H9 (cell line): ENCODE data around the gene MBTD1. TPM values are rescaled to one million over a fixed set of nuclear protein-coding genes. Genes with fewer than 3 reads are reported as not detected.

Source experiments
- DNase-seq: peaks from one replicate; pipeline ENCODE4 v3.0.0-alpha.2; 2017
- H2AFZ ChIP-seq: one replicate; pipeline ENCODE4 v1.6.1; 2013; ENCODE audit warnings: mild to moderate bottlenecking, low read length, control low read depth, moderate library complexity
- H2AK5ac ChIP-seq: 2 replicates; pipeline ENCODE4 v1.6.1; 2013; ENCODE audit warnings: low read length, control low read depth, mixed read lengths; ENCODE audit not compliant: insufficient read length
- H2BK120ac ChIP-seq: one replicate; pipeline ENCODE4 v1.6.1; 2013; ENCODE audit warnings: low read depth, mild to moderate bottlenecking, low read length, control low read depth, inconsistent platforms; ENCODE audit not compliant: poor library complexity, severe bottlenecking
- H2BK12ac ChIP-seq: 2 replicates; pipeline ENCODE4 v1.6.1; 2013; ENCODE audit warnings: low read length, control low read depth, mixed read lengths, low read depth; ENCODE audit not compliant: insufficient read length
- H2BK15ac ChIP-seq: 2 replicates; pipeline ENCODE4 v1.6.1; 2013; ENCODE audit warnings: low read depth, low read length, control low read depth
- H2BK20ac ChIP-seq: one replicate; pipeline ENCODE4 v1.6.1; 2013; ENCODE audit warnings: low read depth, mild to moderate bottlenecking, low read length, control low read depth, inconsistent platforms; ENCODE audit not compliant: poor library complexity, severe bottlenecking
- H2BK5ac ChIP-seq: 2 replicates; pipeline ENCODE4 v1.6.1; 2013; ENCODE audit warnings: low read length, control low read depth, mixed read lengths; ENCODE audit not compliant: insufficient read length
- H3K14ac ChIP-seq: 2 replicates; pipeline ENCODE4 v1.6.1; 2013; ENCODE audit warnings: low read length, control low read depth; ENCODE audit not compliant: insufficient read depth
- H3K18ac ChIP-seq: 2 replicates; pipeline ENCODE4 v1.6.1; 2013; ENCODE audit warnings: low read depth, mild to moderate bottlenecking, mixed read lengths, low read length, control low read depth; ENCODE audit not compliant: insufficient read length
- H3K23ac ChIP-seq: 2 replicates; pipeline ENCODE4 v1.6.1; 2013; ENCODE audit warnings: low read length, control low read depth, mixed read lengths, low read depth; ENCODE audit not compliant: insufficient read length
- H3K23me2 ChIP-seq: 2 replicates; pipeline ENCODE4 v1.6.1; 2013; ENCODE audit warnings: low read depth, mild to moderate bottlenecking, mixed read lengths, low read length, control low read depth; ENCODE audit not compliant: insufficient read length, poor library complexity, severe bottlenecking
- H3K27ac ChIP-seq: 2 replicates; pipeline ENCODE4 v1.5.1; 2013; ENCODE audit warnings: low read length, control low read depth, mixed read lengths, low read depth; ENCODE audit not compliant: insufficient read length
- H3K27me3 ChIP-seq: 2 replicates; pipeline ENCODE4 v1.6.1; 2013; ENCODE audit warnings: low read length, control low read depth, inconsistent platforms; ENCODE audit not compliant: insufficient read depth
- H3K4ac ChIP-seq: 2 replicates; pipeline ENCODE4 v1.6.1; 2013; ENCODE audit warnings: low read depth, mild to moderate bottlenecking, control low read depth, inconsistent platforms, low read length, moderate library complexity
- H3K4me1 ChIP-seq: 2 replicates; pipeline ENCODE4 v1.6.1; 2013; ENCODE audit warnings: low read length, control low read depth, inconsistent platforms; ENCODE audit not compliant: insufficient read depth
- H3K4me2 ChIP-seq: 2 replicates; pipeline ENCODE4 v1.6.1; 2013; ENCODE audit warnings: low read length, control low read depth, mixed read lengths; ENCODE audit not compliant: insufficient read length, insufficient read depth
- H3K56ac ChIP-seq: 2 replicates; pipeline ENCODE4 v1.6.1; 2013; ENCODE audit warnings: low read depth, mild to moderate bottlenecking, mixed read lengths, low read length, control low read depth; ENCODE audit not compliant: insufficient read length
- H3K79me1 ChIP-seq: 2 replicates; pipeline ENCODE4 v1.6.1; 2013; ENCODE audit warnings: low read depth, mild to moderate bottlenecking, moderate library complexity, low read length, control low read depth, inconsistent platforms; ENCODE audit not compliant: insufficient read depth, poor library complexity, severe bottlenecking
- H3K79me2 ChIP-seq: 2 replicates; pipeline ENCODE4 v1.6.1; 2013; ENCODE audit warnings: low read length, control low read depth, inconsistent platforms; ENCODE audit not compliant: insufficient read depth
- H3K9ac ChIP-seq: 2 replicates; pipeline ENCODE4 v1.6.1; 2013; ENCODE audit warnings: low read length, control low read depth, mixed read lengths; ENCODE audit not compliant: insufficient read length; ENCODE audit errors: extremely low read depth
- H3K9me3 ChIP-seq: one replicate; pipeline ENCODE4 v1.6.1; 2013; ENCODE audit warnings: low read depth, low read length, inconsistent platforms; ENCODE audit not compliant: control insufficient read depth
- H3T11ph ChIP-seq: one replicate; pipeline ENCODE4 v1.6.1; 2013; ENCODE audit warnings: mild to moderate bottlenecking, low read length, control low read depth, inconsistent platforms
- H4K20me1 ChIP-seq: one replicate; pipeline ENCODE4 v1.6.1; 2013; ENCODE audit not compliant: control insufficient read depth, insufficient read length, insufficient read depth
- H4K5ac ChIP-seq: 2 replicates; pipeline ENCODE4 v1.6.1; 2013; ENCODE audit warnings: low read depth, mild to moderate bottlenecking, mixed read lengths, low read length, control low read depth; ENCODE audit not compliant: insufficient read length
- H4K8ac ChIP-seq: replicated peaks from 2 replicates; pipeline ENCODE4 v1.6.1; 2013; ENCODE audit warnings: low read length, control low read depth, mixed read lengths, low read depth; ENCODE audit not compliant: insufficient read length
- H4K91ac ChIP-seq: 2 replicates; pipeline ENCODE4 v1.6.1; 2013; ENCODE audit warnings: low read depth, mild to moderate bottlenecking, moderate library complexity, mixed read lengths, low read length, control low read depth; ENCODE audit not compliant: insufficient read length
- H3K27ac Mint-ChIP-seq, 3 experiments: 2 replicates in 2 of 3; 3 replicates in 1 of 3; pipeline ENCODE4 v1.8.0; 2020 to 2021; ENCODE audit warnings: mixed read lengths in 3 of 3, mild to moderate bottlenecking in 1 of 3, moderate library complexity in 1 of 3
- H3K27me3 Mint-ChIP-seq: 2 replicates; pipeline ENCODE4 v1.8.0; 2021; ENCODE audit warnings: low read depth, mild to moderate bottlenecking, moderate library complexity, mixed read lengths
- H3K36me3 Mint-ChIP-seq, 3 experiments: 2 replicates in 2 of 3; 3 replicates in 1 of 3; pipeline ENCODE4 v1.8.0; 2020 to 2021; ENCODE audit warnings: low read depth in 3 of 3, mixed read lengths in 3 of 3; ENCODE audit not compliant: insufficient read depth in 1 of 3
- H3K4me1 Mint-ChIP-seq, 2 experiments: 2 replicates each; pipeline ENCODE4 v1.8.0; 2020; ENCODE audit warnings: mixed read lengths in 2 of 2
- H3K4me3 Mint-ChIP-seq, 2 experiments: 2 replicates in 1 of 2; 3 replicates in 1 of 2; pipeline ENCODE4 v1.8.0; 2020 to 2021; ENCODE audit warnings: mild to moderate bottlenecking in 2 of 2, mixed read lengths in 2 of 2, moderate library complexity in 1 of 2
- H3K9me3 Mint-ChIP-seq, 2 experiments: 2 replicates in 1 of 2; 3 replicates in 1 of 2; pipeline ENCODE4 v1.8.0; 2020; ENCODE audit warnings: mild to moderate bottlenecking in 2 of 2, mixed read lengths in 2 of 2, moderate library complexity in 1 of 2
- WGBS: extraction: QIAGEN DNeasy Blood & Tissue Kit; methylation state at CpG from one replicate; pipeline ENCODE4 v1.1.7; 2013; ENCODE audit warnings: missing lambda C conversion rate, low lambda C conversion rate, mixed read lengths; ENCODE audit not compliant: insufficient read length; ENCODE audit errors: extremely low coverage; 5-methylcytosine and 5-hydroxymethylcytosine counted together
- total RNA-seq: library from RNA; stranded (reverse); gene quantifications from 2 replicates; pipeline ENCODE4 v1.2.1, GENCODE V29; 2021
- TF ChIP-seq, protein P1 (sequence below): fragments of 200-600 bp; sonication (generic); conservative IDR thresholded peaks from 3 replicates; pipeline ENCODE4 v1.8.0; 2021; ENCODE audit warnings: antibody characterized with exemption, mild to moderate bottlenecking

Gene MBTD1
- total RNA-seq, 1 experiment from 2014 or later, result 49.6 TPM

DNA sequence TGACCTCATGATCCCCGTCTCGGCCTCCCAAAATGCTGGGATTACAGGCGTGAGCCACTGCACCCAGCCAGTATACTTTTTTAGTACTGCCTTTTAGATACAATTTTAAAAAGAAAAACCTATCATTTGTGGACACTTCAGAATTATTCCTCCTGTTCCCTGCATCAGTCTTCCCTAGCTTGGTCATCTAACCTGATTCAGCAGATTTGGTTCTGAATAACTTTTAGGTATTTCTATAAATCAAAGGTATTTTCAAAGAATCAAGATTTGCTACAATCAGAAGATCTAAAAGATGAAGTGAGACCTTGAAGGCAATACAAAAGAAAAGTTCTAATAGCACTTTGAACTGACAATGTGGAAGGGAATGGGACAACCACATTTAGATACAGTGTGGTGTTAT is 30.0 kb downstream of the MBTD1 start:
- no peak overlapping the region for H2BK12ac ChIP-seq
- no peak overlapping the region for H2AK5ac ChIP-seq
- no peak overlapping the region for H4K5ac ChIP-seq
- no peak overlapping the region for H3K4ac ChIP-seq
- DNase-seq, result no peak
- no peaks in the 10 kb centered on the region for H3K9me3 ChIP-seq
- H2BK15ac ChIP-seq, result no peak overlapping the region
- H3K18ac ChIP-seq, result no peak overlapping the region
- H3K9me3 Mint-ChIP-seq, result no peaks in the 10 kb centered on the region
- H3K27me3 ChIP-seq, result no peaks in the 10 kb centered on the region; the same call in 1 of the 2 replicates
- no CpG with 5 or more reads among the region's 3 CpGs for WGBS
- H3T11ph ChIP-seq, result no peak overlapping the region
- H2BK120ac ChIP-seq, result no peak overlapping the region
- no peak overlapping the region for H4K8ac ChIP-seq
- no peaks in the 10 kb centered on the region for H4K20me1 ChIP-seq
- H3K4me1 Mint-ChIP-seq, result peaks cover 3 to 8% of the 10 kb centered on the region in 2 experiments; a peak in 1 of 4 replicates
- no peak overlapping the region for H3K27ac ChIP-seq
- no peak overlapping the region for H2BK5ac ChIP-seq
- H3K79me2 ChIP-seq, result peaks cover 10% of the 10 kb centered on the region; the same call in 1 of the 2 replicates
- H3K56ac ChIP-seq, result no peak overlapping the region
- H3K14ac ChIP-seq, result no peak overlapping the region
- no peak overlapping the region for H4K91ac ChIP-seq
- H3K27me3 Mint-ChIP-seq, result no peaks in the 10 kb centered on the region
- H3K27ac Mint-ChIP-seq, result 0 out of 7 replicates have a peak overlapping the region, but pooled peaks of 2 of the 3 experiments have one; percentile 23 to 36
- no peak overlapping the region for H3K4me2 ChIP-seq
- TF ChIP-seq, protein P1, sequence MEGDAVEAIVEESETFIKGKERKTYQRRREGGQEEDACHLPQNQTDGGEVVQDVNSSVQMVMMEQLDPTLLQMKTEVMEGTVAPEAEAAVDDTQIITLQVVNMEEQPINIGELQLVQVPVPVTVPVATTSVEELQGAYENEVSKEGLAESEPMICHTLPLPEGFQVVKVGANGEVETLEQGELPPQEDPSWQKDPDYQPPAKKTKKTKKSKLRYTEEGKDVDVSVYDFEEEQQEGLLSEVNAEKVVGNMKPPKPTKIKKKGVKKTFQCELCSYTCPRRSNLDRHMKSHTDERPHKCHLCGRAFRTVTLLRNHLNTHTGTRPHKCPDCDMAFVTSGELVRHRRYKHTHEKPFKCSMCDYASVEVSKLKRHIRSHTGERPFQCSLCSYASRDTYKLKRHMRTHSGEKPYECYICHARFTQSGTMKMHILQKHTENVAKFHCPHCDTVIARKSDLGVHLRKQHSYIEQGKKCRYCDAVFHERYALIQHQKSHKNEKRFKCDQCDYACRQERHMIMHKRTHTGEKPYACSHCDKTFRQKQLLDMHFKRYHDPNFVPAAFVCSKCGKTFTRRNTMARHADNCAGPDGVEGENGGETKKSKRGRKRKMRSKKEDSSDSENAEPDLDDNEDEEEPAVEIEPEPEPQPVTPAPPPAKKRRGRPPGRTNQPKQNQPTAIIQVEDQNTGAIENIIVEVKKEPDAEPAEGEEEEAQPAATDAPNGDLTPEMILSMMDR, result no peak
- H3K4me3 Mint-ChIP-seq, result no peak overlapping the region
- no peak overlapping the region for H3K23ac ChIP-seq
- H3K9ac ChIP-seq, result no peak overlapping the region
- H3K23me2 ChIP-seq, result no peaks in the 10 kb centered on the region
- peaks cover 11% of the 10 kb centered on the region for H3K79me1 ChIP-seq
- no peak overlapping the region for H2AFZ ChIP-seq
- no peaks in the 10 kb centered on the region for H3K4me1 ChIP-seq
- H3K36me3 Mint-ChIP-seq, result peaks cover 2 to 6% (median 5%) of the 10 kb centered on the region in 3 experiments; a peak in 6 of 7 replicates
- H2BK20ac ChIP-seq, result no peak overlapping the region
